OCI-LY3 (cell line): Measurements from ENCODE around the gene HBG1.

Experiments
- H2AFZ ChIP-seq: fragments of 200-600, 300-600 bp; shearing (Covaris generic); 2 replicates; pipeline ENCODE4 v1.6.0; 2014; ENCODE audit warnings: antibody characterized with exemption, low read depth, low read length
- H3K27ac ChIP-seq: fragments of 200-600, 300-600 bp; sonication (generic); 2 replicates; pipeline ENCODE4 v1.5.1; 2014; ENCODE audit warnings: mild to moderate bottlenecking, low read length, moderate library complexity, mixed read lengths
- H3K27me3 ChIP-seq: fragments of 200-600, 300-600 bp; sonication (generic); 2 replicates; pipeline ENCODE4 v1.6.1; 2014; ENCODE audit warnings: low read depth, low read length, mixed read lengths
- H3K36me3 ChIP-seq: fragments of 200-600, 300-600 bp; sonication (generic); replicated peaks from 2 replicates; pipeline ENCODE3; 2014; ENCODE audit warnings: low read depth, low read length, mixed read lengths
- H3K4me1 ChIP-seq: fragments of 300-600, 200-600 bp; sonication (generic); 2 replicates; pipeline ENCODE4 v1.6.1; 2014; ENCODE audit warnings: low read length, mixed read lengths
- H3K4me2 ChIP-seq: fragments of 200-600, 300-600 bp; sonication (generic); 2 replicates; pipeline ENCODE4 v1.6.1; 2014; ENCODE audit warnings: low read length, mixed read lengths
- H3K4me3 ChIP-seq: fragments of 300-600, 200-600 bp; sonication (generic); 2 replicates; pipeline ENCODE4 v1.5.1; 2014; ENCODE audit warnings: antibody characterized with exemption, mild to moderate bottlenecking, low read length, moderate library complexity
- H3K79me2 ChIP-seq: fragments of 300-600, 200-600 bp; shearing (Covaris generic); 2 replicates; pipeline ENCODE4 v1.6.1; 2014; ENCODE audit warnings: mild to moderate bottlenecking, low read length, mixed read lengths
- H3K9ac ChIP-seq: fragments of 300-600, 200-600 bp; shearing (Covaris generic); 2 replicates; pipeline ENCODE4 v1.6.0; 2014; ENCODE audit warnings: mild to moderate bottlenecking, low read length, moderate library complexity
- H3K9me3 ChIP-seq: fragments of 200-600, 300-600 bp; shearing (Covaris generic); 2 replicates; pipeline ENCODE4 v1.6.1; 2014; ENCODE audit warnings: low read length, mixed read lengths; ENCODE audit not compliant: insufficient read depth
- H4K20me1 ChIP-seq: fragments of 200-600, 300-600 bp; sonication (generic); 2 replicates; pipeline ENCODE4 v1.6.1; 2016; ENCODE audit warnings: low read length, mixed read lengths; ENCODE audit not compliant: insufficient read depth
- EZH2phosphoT487 ChIP-seq: fragments of 200-600 bp; shearing (Covaris generic); IDR thresholded peaks from 2 replicates; pipeline ENCODE4 v1.6.1; 2018; ENCODE audit warnings: antibody characterized with exemption, mixed run types, low read depth
- TF ChIP-seq, protein P1 (sequence below): fragments of 200-600, 300-600 bp; sonication (generic); IDR thresholded peaks from 2 replicates; pipeline ENCODE4 v1.5.1; 2014; ENCODE audit warnings: antibody characterized with exemption, low read length, low read depth

HBG1 gene

DNA sequence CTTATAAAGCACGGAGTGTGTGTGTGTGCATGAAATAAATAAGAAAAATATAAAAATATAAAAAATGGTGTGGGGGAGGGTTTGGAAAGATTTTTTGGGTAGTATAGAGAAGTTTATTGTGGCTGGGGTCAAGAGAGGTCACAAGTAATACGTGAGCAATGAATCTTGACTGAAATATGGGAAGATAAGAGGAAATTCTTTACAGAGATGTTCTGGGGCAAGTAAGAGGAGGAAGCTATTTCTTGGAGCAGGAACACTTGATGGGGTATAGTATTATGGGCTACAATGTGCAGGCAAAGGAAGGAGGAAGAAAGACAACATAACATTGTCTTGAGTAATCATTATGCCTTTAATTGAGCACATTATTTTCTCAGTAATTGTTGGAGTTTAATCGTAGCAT, 17.5 kb downstream of the HBG1 start:
- Histone ChIP-seq H4K20me1 (no peaks in the 10 kb centered on the region), H3K4me1 (peaks cover 10% of the 10 kb centered on the region), H2AFZ (no peak overlapping the region), H3K36me3 (no peaks in the 10 kb centered on the region), H3K9ac (no peak overlapping the region), H3K27ac (no peak overlapping the region), H3K79me2 (no peaks in the 10 kb centered on the region), H3K4me2 (no peak overlapping the region), H3K4me3 (no peak overlapping the region), H3K27me3 (no peaks in the 10 kb centered on the region), H3K9me3 (no peaks in the 10 kb centered on the region)
- TF ChIP-seq EZH2phosphoT487: no peak
- TF ChIP-seq, protein P1, sequence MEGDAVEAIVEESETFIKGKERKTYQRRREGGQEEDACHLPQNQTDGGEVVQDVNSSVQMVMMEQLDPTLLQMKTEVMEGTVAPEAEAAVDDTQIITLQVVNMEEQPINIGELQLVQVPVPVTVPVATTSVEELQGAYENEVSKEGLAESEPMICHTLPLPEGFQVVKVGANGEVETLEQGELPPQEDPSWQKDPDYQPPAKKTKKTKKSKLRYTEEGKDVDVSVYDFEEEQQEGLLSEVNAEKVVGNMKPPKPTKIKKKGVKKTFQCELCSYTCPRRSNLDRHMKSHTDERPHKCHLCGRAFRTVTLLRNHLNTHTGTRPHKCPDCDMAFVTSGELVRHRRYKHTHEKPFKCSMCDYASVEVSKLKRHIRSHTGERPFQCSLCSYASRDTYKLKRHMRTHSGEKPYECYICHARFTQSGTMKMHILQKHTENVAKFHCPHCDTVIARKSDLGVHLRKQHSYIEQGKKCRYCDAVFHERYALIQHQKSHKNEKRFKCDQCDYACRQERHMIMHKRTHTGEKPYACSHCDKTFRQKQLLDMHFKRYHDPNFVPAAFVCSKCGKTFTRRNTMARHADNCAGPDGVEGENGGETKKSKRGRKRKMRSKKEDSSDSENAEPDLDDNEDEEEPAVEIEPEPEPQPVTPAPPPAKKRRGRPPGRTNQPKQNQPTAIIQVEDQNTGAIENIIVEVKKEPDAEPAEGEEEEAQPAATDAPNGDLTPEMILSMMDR: no peak

DNA sequence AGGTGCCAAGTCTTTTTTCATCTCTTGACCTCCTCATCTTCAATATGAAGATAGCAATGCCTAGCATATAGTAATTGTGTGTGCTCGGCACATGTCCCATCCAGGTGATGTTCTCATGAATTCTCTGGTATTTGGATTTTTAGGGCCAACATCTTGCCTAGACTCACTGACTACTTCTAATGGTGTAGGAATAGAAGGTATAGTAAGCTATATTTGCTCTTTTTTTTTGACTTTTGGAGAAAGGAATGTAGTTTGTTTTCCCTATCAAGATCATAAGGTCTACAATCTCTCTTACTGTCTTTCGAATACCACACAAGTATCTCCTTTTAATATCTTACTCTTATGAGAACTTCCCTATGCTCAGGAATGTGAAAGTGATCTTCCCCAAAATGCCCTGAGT, 18.5 kb downstream of the HBG1 start:
- no peaks in the 10 kb centered on the region for H4K20me1 ChIP-seq
- no peaks in the 10 kb centered on the region for H3K9me3 ChIP-seq
- peaks cover 10% of the 10 kb centered on the region for H3K4me1 ChIP-seq
- no peak overlapping the region for H3K4me2 ChIP-seq
- H3K27me3 ChIP-seq: no peaks in the 10 kb centered on the region
- H2AFZ ChIP-seq: no peak overlapping the region
- no peaks in the 10 kb centered on the region for H3K36me3 ChIP-seq
- H3K4me3 ChIP-seq: no peak overlapping the region
- no peak overlapping the region for H3K9ac ChIP-seq
- H3K27ac ChIP-seq: no peak overlapping the region
- no peaks in the 10 kb centered on the region for H3K79me2 ChIP-seq
- TF ChIP-seq EZH2phosphoT487: no peak
- TF ChIP-seq, protein P1: no peak

DNA sequence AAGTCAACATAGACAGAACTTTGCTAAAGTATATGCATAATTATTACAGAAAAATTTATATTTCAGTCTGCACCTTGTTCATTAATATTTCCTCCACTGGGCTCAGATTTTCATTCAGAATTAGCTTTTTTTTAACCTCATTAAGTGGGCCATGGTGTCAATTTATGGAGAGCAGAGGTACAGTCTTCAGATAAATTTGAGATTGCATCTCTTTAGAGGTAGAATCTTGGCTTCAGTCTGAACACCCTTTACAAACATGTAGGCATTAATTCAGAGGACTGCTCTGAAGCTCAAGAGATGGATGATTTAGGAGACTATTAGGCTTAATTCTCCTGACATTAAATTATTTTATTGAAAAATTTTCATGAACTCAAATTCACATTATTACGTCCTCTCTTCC, 19.4 kb downstream of the HBG1 start:
- Histone ChIP-seq H3K9ac (no peak overlapping the region), H3K27ac (no peak overlapping the region), H3K9me3 (no peaks in the 10 kb centered on the region), H3K79me2 (no peaks in the 10 kb centered on the region), H4K20me1 (no peaks in the 10 kb centered on the region), H3K4me1 (peaks cover 10% of the 10 kb centered on the region), H3K36me3 (no peaks in the 10 kb centered on the region), H2AFZ (no peak overlapping the region), H3K4me2 (no peak overlapping the region), H3K27me3 (no peaks in the 10 kb centered on the region), H3K4me3 (no peak overlapping the region)
- TF ChIP-seq, protein P1: no peak
- TF ChIP-seq EZH2phosphoT487: no peak

DNA sequence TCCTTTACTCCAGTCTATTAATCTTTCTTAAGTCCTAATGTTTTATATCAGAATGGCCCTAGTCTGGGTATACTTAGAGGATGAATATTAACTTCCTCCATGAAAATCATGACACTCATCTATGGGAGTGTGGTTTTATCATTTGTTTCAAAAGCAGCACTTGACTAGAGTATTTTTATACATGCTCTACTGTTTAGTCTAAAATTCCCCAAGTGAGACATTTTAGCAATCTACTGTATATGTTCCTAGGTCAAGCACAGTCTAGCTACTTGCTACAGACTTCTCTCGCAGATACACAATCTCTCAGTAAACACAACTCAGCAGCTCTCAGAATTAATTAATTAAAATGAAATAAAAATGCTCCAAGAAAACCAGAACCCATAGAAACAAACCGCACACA, 19.9 kb downstream of the HBG1 start:
- no peak overlapping the region for H3K9ac ChIP-seq
- no peaks in the 10 kb centered on the region for H3K9me3 ChIP-seq
- H3K4me3 ChIP-seq: no peak overlapping the region
- H3K4me2 ChIP-seq: no peak overlapping the region
- H3K79me2 ChIP-seq: no peaks in the 10 kb centered on the region
- H4K20me1 ChIP-seq: no peaks in the 10 kb centered on the region
- H3K27ac ChIP-seq: no peak overlapping the region
- TF ChIP-seq, protein P1: no peak
- TF ChIP-seq EZH2phosphoT487: no peak
- no peaks in the 10 kb centered on the region for H3K27me3 ChIP-seq
- H3K4me1 ChIP-seq: peaks cover 10% of the 10 kb centered on the region
- no peaks in the 10 kb centered on the region for H3K36me3 ChIP-seq
- H2AFZ ChIP-seq: no peak overlapping the region
